Measurements from ENCODE around the gene CYB561D1. TPM values are rescaled to one million over a fixed set of nuclear protein-coding genes. Genes with fewer than 3 reads are reported as not detected.

Gene CYB561D1
- total and polyA plus RNA-seq, 9 of the 15 experiments (the other 6 are each of a cell fraction or from before 2014, with no cell fraction given): 0.71 to 7.2 (median 3.5) TPM

- TF ChIP-seq CCNT2 (IDR thresholded peaks at IDR 0.05; ENCODE audit: borderline replicate concordance, extremely low read depth, insufficient read length, low read depth, low read length) (no peak), HNRNPLL (IDR thresholded peaks at IDR 0.05; ENCODE audit: low read depth, low read length, poor library complexity, severe bottlenecking) (peak; percentile 69), GATA2 (CRISPR knock-in tag; IDR thresholded peaks at IDR 0.05) (0 out of 2 replicates have a peak, but pooled peaks have one; percentile 7), LEF1 (IDR thresholded peaks at IDR 0.05) (peak; percentile 60; the same call in 1 of the 2 replicates), PPARD (CRISPR knock-in tag; IDR thresholded peaks at IDR 0.05) (0 out of 2 replicates have a peak, but pooled peaks have one; percentile 6), CREB3L1 (IDR thresholded peaks at IDR 0.05; ENCODE audit: borderline replicate concordance, low read depth) (no peak), SMARCA5 (IDR thresholded peaks at IDR 0.05) (no peak), EHMT2 (IDR thresholded peaks at IDR 0.05) (0 out of 2 replicates have a peak, but pooled peaks have one; percentile 8), ZBTB8A (IDR thresholded peaks at IDR 0.05; ENCODE audit: partially characterized antibody) (no peak), YY1 (IDR thresholded peaks at IDR 0.05; ENCODE audit: borderline replicate concordance in 1 of 3, control insufficient read depth in 1 of 3, extremely low read depth in 1 of 3, insufficient read depth in 3 of 3, insufficient read length in 1 of 3, insufficient replicate concordance in 2 of 3, low read depth in 1 of 3, low read length in 2 of 3) (peak in 1 of 3 experiments; percentile 50), TRIM28 (IDR thresholded peaks at IDR 0.05) (no peak)
- TF ChIP-seq, protein P1, sequence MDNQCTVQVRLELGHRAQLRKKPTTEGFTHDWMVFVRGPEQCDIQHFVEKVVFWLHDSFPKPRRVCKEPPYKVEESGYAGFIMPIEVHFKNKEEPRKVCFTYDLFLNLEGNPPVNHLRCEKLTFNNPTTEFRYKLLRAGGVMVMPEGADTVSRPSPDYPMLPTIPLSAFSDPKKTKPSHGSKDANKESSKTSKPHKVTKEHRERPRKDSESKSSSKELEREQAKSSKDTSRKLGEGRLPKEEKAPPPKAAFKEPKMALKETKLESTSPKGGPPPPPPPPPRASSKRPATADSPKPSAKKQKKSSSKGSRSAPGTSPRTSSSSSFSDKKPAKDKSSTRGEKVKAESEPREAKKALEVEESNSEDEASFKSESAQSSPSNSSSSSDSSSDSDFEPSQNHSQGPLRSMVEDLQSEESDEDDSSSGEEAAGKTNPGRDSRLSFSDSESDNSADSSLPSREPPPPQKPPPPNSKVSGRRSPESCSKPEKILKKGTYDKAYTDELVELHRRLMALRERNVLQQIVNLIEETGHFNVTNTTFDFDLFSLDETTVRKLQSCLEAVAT (IDR thresholded peaks at IDR 0.05): 0 out of 4 replicates have a peak, but pooled peaks of 1 of the 2 experiments have one; percentile 12
Measured at GRCh38 chr1:109547463-109548320, 53.8 kb downstream of the CYB561D1 start (continued).

All from K562 (cell line).